Bone marrow (tissue), 2 donors: ENCODE measurements around the gene BBOF1.
A peak's percentile ranks its signal among the peaks of the same experiment; 100 is the strongest.

Experiments
- DNase-seq, 2 donors: peaks; one replicate each; lab custom pipeline; 2025; lab: John Stamatoyannopoulos, UW

Gene BBOF1

DNA sequence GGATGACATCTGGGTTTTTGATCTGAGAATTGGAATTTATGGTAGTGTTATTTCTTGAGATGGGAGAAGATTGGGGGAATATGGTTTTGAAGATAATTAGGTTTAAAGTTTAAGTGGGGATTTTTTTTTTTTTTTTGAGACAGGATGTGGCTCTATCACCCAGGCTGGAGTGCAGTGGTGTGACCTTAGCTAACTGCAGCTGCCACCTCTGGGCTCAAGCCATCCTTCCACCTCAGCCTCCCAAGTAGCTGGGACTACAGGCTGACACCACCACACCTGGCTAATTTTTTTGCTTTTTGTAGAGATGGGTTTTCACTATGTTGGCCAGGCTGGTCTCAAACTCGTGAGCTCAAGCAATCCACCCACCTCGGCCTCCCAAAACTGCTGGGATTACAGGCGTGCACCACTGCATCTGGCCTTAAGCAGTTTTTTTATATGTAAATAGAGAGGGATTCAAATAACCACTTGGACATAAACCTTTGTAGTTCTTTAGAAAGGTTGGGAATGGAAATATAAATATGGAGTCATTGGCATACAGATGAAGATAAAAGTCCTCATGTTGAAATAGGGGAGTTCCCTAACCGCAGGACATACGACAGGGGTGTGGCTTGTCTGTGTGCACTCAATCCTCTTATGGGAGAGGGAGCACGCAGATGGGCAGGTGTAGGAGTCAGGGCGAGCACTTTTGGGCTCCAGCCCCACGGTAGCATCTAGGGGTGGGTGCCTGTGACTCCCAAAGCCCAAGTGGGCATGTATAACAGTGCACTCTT, 70.3 kb downstream of the BBOF1 start:
- no peak for DNase-seq

DNA sequence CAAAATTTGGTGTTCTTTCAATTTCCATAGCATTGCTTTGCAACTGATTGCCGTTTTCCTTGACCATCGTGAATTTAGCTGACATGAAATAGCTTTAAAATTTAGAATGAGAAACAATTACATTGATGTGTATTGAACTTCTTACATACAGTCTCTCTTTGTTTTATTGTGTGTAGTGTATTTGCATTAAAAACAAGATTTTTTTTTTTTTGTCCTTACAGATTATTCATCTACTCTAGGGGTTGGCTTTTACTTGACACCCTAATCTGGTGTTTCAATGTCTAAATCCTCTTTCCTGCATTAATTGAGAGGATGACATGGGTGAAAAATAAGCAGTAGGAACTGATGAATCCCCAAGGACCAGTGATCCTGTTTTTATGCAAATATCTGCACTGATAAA, 86.2 kb downstream of the BBOF1 start:
- DNase-seq, result no peak

DNA sequence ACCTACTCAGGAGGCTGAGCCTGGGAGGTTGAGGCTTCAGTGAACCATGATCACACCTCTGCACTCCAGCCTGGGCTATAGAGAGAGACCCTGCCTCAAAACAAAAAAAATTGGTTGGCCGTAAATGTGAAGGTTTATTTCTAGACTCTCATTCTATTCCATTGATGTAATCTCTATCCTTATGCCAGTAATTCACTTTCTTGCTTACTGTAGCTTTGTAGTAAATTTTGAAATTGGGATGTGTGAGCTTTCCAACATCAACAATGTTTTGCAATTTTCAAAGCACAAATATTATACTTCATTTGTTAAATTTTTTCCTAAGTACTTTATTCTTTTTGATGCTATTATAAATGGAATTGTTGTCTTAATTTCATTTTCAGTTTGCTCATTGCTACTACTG, 90.2 kb downstream of the BBOF1 start:
- DNase-seq, result no peak

DNA sequence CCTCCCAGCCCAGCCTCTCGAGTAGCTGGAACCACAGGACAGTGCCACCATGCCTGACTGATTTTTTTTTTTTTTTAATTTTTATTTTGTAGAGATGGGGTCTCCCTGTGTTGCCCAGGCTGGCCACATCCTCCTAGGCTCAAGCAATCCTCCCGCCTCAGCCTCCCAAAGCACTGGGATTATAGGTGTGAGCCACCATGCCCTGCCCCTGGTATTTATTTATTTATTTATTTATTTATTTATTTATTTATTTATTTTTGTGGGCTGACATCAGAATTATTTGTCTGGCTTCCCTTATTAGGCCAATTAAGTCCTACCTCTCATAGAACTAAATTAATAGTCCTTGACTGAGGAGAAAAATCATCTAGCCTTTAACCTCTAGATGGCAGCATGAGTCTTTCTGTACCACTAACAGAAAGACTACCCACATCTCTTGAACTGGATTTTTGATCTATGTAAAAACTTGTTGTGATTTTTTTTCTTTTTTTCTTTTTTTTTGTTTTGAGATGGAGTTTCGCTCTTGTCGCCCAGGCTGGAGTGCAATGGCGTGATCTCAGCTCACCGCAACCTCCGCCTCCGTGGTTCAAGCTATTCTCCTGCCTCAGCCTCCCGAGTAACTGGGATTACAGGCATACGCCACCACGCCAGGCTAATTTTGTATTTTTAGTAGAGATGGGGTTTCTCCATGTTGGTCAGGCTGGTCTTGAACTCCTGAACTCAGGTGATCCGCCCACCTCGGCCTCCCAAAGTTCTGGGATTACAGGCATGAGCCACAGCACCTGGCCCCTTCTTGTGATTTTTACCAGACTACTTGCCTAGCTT, 92.5 kb downstream of the BBOF1 start:
- DNase-seq, result peak in 1 of 2 donors; percentile 20
